NCI-H1930 (cell line): ENCODE data around the gene CLDN6.
A peak's percentile ranks its signal among the peaks of the same experiment; 100 is the strongest.
"Not testable (repeated sequence)": the region's sequence is repeated elsewhere in the genome, so short reads cannot be mapped to it uniquely, and the experiment has no call there.

Experiments
- DNase-seq, 2 experiments: peaks; one replicate each; lab custom pipeline; 2025; lab: John Stamatoyannopoulos, UW

The CLDN6 gene

GRCh38 chr16:3017794-3018506, at the start of gene CLDN6:
Gene CLDN6, minus strand, starts transcription at chr16:3018183. Its CDS starts 2,162 bp downstream, at chr16:3016021.
- DNase-seq, result peak in 1 of 2 experiments; percentile 42

GRCh38 chr16:3066440-3066748, 48.4 kb upstream of the CLDN6 start:
- DNase-seq, result no peak

GRCh38 chr16:3065742-3066439, 47.9 kb upstream of the CLDN6 start:
- DNase-seq, result no peak

DNA sequence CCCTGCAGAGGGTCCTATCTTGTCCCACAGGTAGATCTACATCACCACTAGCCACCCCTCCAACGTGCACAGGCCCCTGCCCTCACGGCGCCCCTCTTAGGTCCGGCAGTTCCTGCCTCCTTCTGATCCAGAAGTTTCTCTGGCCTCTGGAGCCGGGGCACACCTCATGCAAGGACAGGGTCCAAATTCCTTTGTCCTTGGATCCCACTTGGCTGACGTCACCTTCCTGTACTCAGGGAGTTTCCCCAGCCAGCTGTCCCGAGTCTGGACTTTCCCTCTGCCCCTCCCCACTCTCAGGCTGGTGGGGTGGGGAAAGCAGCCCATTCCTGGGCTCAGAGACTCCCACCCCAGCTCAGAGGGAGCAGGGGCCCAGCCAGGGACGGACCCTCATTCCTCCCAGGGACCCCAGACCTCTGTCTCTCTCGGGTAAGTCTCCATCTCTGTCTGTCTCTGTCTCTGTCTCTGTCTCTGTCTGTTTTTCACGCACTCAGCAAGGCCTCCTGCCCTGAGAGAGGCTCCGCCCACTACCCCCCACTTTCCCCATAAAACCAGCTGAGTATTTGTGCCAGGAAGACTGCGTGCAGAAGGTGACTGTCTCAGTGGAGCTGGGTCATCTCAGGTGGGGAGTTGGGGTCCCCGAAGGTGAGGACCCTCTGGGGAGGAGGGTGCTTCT, 47.2 kb upstream of the CLDN6 start, which contains the start of gene IL32:
Gene IL32 (plus strand): TSS at position 572 of the 673 bp plus-strand sequence. CDS start 172 bp downstream, outside the sequence.
- DNase-seq, result no peak

- DNase-seq, result no peak
These were observed 45.8 kb upstream of the CLDN6 start for GRCh38 chr16:3063625-3064386.

DNA sequence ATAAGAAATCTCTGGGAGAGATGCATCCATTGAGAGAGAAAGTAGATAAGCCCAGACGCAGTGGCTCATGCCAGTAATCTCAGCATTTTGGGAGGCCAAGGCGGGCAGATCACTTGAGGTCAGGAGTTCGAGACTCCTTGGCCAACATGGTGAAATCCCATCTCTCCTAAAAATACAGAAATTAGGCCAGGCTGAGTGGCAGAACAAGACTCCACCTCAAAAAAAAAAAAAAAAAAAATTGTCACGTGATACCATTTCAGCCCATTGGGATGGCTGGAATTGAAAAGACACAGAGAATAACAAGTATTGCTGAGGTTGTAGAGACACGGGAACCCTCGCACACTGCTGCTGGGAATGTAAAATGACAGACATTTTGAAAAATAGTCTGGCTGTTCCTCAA, 44.6 kb upstream of the CLDN6 start:
- no peak for DNase-seq

DNA sequence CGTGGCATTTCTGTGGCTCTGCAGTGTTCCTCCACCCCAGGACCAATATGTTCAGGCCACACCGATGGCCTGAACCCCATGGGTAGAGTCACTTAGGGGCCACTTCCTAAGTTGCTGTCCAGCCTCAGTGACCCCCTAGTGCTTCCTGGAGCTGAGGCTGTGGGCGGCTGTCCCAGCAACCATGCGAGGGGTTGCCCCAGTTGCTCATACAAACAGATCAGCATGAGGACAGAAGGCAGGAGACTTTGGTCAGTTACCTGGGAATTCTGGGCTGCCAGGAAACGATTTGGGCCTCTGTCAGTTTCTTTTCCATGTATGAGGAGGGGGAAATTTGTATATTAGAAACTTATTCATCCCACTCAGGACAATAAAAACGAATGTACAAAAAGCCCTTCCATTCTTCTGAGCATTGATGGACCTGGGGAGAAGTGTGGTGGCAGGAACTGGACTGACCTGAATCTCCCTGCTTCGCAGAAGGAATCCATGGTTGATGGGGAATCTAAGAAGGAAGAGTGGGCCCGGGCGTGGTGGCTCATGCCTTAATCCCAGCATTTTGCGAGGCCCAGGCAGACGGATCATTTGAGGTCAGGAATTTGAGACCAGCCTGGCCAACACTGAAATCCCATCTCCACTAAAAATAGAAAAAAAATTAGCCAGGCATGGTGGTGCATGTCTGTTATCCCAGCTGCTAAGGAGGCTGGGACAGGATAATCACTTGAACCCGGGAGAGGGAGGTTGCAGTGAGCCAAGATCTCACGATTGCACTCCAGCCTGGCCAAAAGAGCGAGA, 42.5 kb upstream of the CLDN6 start:
- no peak for DNase-seq

GRCh38 chr16:3059723-3060242, 41.8 kb upstream of the CLDN6 start:
- no peak for DNase-seq

DNA sequence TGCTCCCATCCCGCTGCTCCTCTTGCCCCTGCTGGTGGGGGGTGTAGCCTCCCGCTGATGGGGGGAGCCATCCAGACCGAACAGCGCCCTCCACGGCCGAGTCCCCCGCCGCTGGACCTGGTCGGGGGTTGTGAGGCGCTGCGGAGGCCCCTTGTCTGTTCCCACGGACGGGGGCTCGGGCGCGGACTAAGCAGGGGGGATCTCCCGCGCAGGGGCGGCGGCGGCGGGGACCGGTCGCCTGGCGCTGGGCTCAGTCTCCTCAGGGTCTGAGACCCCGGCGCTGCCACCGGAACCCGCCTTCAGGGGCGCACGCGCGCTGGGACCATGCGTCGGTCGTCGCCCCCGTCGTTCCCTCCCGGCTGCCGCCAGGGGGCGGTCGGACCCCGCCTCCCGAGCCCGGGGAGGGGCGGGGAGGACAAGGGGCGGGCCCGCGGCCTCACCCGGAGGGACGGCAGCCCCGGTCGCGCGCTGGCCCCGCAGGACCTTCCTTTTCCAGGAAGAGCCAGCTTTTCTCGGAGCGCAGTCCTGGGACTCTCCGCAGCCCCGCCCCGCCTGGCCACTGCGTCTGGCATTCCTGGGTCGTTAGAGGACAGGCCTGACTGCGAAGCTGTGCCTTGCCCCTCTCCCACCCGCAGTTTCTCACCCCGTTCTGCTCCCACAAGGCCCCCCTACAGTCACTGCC, 41.2 kb upstream of the CLDN6 start:
- peak; percentile 80 to 92 for DNase-seq

DNA sequence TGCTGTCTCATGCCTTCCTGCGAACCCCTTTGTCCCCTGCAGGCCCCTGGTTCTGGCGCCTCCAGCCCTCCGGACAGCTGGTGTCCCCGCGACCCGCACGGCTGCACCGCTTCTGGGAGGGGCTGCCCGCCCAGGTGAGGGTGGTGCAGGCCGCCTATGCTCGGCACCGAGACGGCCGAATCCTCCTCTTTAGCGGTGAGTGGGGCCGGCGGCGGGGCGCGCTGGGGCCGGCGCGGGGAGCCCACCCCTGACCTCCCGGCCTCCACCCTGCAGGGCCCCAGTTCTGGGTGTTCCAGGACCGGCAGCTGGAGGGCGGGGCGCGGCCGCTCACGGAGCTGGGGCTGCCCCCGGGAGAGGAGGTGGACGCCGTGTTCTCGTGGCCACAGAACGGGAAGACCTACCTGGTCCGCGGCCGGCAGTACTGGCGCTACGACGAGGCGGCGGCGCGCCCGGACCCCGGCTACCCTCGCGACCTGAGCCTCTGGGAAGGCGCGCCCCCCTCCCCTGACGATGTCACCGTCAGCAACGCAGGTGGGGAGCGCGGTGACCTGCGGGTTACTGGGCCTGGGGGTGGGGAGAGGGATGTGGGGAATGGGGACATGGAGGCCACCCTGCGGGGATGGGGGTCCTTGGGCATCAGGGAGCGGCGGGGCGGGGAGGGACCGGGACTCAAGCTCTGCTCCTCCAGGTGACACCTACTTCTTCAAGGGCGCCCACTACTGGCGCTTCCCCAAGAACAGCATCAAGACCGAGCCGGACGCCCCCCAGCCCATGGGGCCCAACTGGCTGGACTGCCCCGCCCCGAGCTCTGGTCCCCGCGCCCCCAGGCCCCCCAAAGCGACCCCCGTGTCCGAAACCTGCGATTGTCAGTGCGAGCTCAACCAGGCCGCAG, 40.4 kb upstream of the CLDN6 start:
- DNase-seq, result peak; percentile 68 to 73

- no peak for DNase-seq
These were observed 39.5 kb upstream of the CLDN6 start for GRCh38 chr16:3057181-3058138.

DNA sequence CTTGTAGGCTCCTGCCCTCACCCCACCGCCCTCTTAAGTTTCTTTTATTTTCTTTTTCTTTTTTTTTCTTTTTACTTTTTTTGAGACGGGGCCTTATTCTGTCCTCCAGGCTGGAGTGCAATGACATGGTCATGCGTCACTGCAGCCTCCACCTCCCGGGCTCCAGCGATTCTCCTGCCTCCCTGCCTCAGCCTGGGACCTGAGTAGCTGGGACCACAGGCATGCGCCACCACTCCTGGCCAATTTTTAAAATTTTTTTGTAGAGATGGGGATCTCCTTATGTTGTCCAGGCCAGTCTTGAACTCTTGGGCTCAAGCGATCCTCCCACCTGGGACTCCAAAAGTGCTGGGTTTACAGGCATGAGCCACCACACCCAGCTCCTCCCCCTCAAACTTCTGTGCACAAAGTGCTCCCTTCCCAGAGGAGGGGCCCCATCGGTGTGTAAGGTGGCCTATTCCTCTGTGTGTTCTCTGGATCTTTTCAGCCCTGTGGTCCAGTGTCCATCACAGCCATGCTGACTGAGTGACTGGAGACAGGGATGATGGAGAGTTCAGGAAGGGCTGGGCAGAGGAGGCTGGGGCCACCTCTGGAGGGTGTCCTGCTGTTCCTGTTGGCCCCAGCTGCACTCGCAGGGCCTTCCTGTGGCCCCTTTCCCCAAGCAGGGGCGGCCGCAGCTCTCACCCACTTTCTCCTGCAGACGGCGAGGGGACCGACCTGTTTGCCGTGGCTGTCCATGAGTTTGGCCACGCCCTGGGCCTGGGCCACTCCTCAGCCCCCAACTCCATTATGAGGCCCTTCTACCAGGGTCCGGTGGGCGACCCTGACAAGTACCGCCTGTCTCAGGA, 38.6 kb upstream of the CLDN6 start:
- no peak for DNase-seq

- not testable (repeated sequence) for DNase-seq
These were observed 37.7 kb upstream of the CLDN6 start for GRCh38 chr16:3055734-3056115.

DNA sequence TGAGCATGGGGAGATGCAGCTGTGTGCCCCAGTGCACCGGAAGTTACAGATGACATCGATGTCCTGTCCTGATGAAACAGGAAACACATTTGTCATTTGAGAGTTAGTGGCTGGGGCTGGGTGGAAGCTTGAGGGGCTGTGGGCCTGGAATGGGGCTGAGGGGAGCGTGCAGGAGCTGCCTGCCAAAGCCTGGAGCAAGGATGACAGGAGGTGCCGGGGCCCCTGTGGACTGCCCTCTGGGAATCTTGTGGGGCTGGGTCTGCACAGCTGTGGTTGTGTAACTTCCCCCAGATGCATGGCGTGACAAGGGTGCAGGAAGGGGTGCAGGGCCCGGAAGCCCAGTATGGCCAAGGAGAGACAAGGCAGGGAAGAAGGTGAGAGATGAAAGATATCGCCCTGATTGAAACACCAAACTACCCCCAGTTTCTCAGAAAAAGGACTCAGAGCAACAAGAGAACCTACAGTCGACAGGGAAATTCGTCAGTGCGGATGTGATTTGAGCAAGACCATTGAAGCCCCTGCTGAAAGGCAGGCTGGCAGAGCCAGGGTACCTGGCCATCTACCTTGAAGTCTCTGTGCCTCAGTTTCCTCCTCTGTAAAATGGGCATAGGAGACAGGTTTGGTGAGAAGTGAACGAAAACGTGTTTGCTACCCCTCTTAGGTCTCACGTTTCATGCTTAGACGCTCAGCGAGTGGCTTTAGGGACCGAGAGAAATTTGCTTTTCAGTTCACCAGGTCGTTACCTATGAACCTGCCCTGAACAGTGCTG, 37.2 kb upstream of the CLDN6 start:
- DNase-seq, result no peak

DNA sequence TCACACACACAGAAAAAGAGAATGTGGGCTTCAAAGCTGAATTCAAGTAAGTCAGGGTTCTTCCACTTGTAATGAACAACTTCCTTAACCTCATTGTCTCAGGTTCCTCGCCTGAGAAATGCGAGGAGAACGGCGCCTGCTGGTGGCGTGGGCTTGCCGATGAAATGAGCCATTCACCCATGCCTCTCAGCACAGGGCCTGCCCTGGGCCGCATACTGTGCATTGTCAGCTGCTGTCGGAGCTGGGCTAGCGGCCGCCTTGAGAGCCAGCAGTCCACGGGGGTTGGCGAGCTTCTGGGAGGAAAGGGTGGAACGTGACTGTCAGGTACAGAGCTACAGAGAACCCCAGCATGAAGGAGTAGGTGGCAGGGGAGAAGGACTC, 35.3 kb upstream of the CLDN6 start:
- not testable (repeated sequence) for DNase-seq

DNA sequence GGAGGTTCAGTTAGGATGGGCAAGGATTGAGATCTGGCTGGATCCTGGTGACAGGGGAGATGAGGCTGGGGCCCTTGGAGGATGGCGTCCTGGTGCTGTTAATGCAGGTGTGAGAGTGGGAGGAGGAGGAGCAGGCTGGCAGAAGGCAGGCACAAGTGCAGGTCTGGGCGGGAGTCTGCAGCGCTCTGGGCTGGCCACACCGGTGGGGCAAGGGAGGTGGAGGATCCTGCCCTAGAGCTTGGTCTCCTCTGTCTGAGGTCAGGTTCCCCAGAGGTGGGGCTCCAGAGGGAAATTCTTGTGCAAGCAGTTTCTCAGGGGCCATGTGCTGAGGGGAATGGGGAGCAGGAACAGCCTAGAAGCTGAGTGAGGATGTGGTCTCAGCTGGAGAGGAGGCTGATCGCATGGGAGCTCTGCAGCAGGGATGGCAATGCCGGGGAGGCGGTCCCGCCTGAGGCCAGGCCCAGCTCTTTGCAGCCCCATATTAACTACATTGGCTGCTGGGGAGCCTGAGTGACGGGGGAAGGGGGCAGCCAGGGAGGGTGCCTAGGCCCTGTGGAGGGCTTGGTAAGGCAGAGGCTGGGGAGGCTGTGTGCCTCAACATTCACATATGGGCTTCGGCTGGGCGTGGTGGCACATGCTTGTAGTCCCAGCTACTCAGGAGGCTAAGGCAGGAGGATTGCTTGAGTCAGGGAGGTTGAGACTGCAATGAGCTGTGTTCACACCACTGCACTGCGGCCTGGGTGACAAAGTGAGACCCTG, 34.8 kb upstream of the CLDN6 start:
- not testable (repeated sequence) for DNase-seq
